Effector memory CD8-positive, alpha-beta T cell (primary cell): ENCODE measurements around the gene LTV1.
A peak's percentile ranks its signal among the peaks of the same experiment; 100 is the strongest.
"Not testable (repeated sequence)": the region's sequence is repeated elsewhere in the genome, so short reads cannot be mapped to it uniquely, and the experiment has no call there.

Experiments
- ATAC-seq: fragments of 150-1000 bp; cut with Tn5 transposase; replicated peaks from 2 replicates; pipeline ENCODE4 v1.10.0; 2021; ENCODE audit warnings: mild to moderate bottlenecking, moderate library complexity
- DNase-seq, 3 experiments: peaks; one replicate each; pipeline ENCODE4 v3.0.0; 2021
- H3K27ac Mint-ChIP-seq, 2 donors: one replicate each; pipeline ENCODE4 v1.8.0; 2022; ENCODE audit warnings: mild to moderate bottlenecking in 2 of 2, mixed read lengths in 2 of 2, moderate library complexity in 2 of 2
- H3K27me3 Mint-ChIP-seq, 2 donors: one replicate each; pipeline ENCODE4 v1.8.0; 2022; ENCODE audit warnings: mixed read lengths in 2 of 2
- H3K36me3 Mint-ChIP-seq: one replicate; pipeline ENCODE4 v1.8.0; 2022; ENCODE audit warnings: mild to moderate bottlenecking, moderate library complexity, mixed read lengths; ENCODE audit not compliant: insufficient read depth
- H3K4me1 Mint-ChIP-seq, 2 donors: one replicate each; pipeline ENCODE4 v1.8.0; 2022; ENCODE audit warnings: low read depth in 2 of 2, mixed read lengths in 2 of 2
- H3K4me3 Mint-ChIP-seq, 2 donors: one replicate each; pipeline ENCODE4 v1.8.0; 2022; ENCODE audit warnings: mild to moderate bottlenecking in 2 of 2, mixed read lengths in 2 of 2, moderate library complexity in 2 of 2
- H3K9me3 Mint-ChIP-seq, 2 donors: one replicate each; pipeline ENCODE4 v1.8.0; 2022; ENCODE audit warnings: mixed read lengths in 2 of 2

The LTV1 gene

DNA sequence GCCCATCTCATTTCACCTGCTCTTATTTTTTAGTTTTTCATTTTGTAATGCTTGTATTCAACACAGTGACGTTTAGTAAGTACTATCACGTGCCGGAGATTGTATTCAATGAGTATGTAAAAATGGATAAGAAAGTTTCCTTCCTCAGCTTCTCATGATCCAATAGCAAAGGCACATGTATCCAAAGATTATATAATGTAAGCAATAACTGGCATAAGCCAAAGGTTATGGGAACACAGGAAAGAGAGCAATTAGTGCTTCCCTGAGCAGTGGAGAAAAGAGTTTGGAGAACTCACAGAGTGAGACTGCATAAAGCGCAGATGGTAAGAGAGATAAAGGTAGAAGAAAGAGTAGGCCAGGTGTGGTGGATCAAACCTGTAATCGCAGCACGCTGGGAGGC, 21.8 kb upstream of the LTV1 start:
- Mint-ChIP-seq H3K9me3 (no peaks in the 10 kb centered on the region), H3K27ac (no peak overlapping the region), H3K36me3 (peaks cover 17% of the 10 kb centered on the region), H3K27me3 (no peaks in the 10 kb centered on the region), H3K4me3 (no peak overlapping the region), H3K4me1 (no peaks in the 10 kb centered on the region)
- no peak for DNase-seq
- no peak for ATAC-seq

DNA sequence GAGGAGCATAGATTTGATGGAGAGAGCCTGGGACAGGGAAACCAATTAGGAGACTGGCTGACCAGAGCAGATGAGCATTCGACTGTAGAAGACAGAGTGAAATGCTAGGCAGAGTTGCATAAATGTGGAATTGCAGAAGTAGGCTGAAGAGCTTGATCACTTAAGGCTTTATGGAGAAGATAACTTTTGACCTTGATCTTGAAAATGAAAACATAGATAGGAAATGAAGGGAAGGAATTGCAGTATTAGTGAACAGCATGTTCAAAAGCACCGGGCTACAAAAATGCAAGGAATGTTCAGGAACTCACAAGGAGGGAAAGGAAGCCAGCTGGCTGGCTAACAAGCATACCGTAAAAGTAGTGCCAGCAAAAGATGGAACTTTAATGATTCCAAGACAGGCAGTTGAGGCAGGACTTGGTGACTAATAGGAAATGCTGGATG, 20.5 kb upstream of the LTV1 start:
- Mint-ChIP-seq H3K4me3 (no peak overlapping the region), H3K27ac (peak overlapping the region in 1 of 2 donors; percentile 0), H3K27me3 (no peaks in the 10 kb centered on the region), H3K4me1 (no peaks in the 10 kb centered on the region), H3K9me3 (no peaks in the 10 kb centered on the region), H3K36me3 (peaks cover 20% of the 10 kb centered on the region)
- DNase-seq (no peak), ATAC-seq (no peak)

DNA sequence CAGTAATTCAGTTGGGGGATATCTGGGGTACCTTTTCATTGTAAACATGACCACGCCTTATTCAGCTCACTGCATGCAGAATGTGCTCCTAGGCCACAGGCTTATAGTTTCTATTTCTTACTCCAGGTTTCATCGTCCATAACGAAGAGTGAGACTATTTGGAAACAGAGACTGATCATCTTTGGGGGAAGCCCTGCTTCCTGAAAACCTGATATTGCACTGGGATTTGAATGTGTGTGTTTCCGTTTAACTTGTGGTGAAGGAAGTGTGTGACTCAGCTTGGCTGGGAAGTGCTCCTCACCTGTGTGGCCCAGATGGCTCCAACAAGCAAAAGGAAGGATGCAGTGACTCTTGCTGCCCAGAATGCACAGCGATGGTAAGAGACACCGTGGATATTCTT, 19.6 kb upstream of the LTV1 start:
- Mint-ChIP-seq H3K27ac (peak overlapping the region in 1 of 2 donors; percentile 55), H3K9me3 (no peaks in the 10 kb centered on the region), H3K4me1 (no peaks in the 10 kb centered on the region), H3K36me3 (peaks cover 18% of the 10 kb centered on the region), H3K27me3 (no peaks in the 10 kb centered on the region), H3K4me3 (no peak overlapping the region)
- ATAC-seq: no peak
- DNase-seq: no peak

DNA sequence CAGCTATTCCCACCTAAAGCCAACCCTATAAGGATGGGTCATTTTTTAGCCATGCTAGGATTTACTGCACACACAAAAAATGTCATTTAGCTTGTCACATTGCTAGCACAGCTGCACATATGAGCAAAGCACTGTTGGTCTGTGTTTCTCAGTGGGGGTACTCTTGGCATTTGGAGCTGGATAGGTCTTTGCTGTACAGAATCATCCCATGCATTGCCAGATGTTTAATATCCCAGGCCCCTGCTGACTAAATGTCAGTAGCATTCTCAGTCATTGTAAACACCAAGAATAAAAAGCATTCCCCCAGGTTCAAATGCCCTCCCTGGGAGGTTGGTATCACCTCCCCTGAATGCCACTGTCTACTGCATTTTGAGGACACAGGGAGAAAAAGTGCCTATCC, 14.6 kb upstream of the LTV1 start:
- no peak for ATAC-seq
- no peaks in the 10 kb centered on the region for H3K9me3 Mint-ChIP-seq

DNA sequence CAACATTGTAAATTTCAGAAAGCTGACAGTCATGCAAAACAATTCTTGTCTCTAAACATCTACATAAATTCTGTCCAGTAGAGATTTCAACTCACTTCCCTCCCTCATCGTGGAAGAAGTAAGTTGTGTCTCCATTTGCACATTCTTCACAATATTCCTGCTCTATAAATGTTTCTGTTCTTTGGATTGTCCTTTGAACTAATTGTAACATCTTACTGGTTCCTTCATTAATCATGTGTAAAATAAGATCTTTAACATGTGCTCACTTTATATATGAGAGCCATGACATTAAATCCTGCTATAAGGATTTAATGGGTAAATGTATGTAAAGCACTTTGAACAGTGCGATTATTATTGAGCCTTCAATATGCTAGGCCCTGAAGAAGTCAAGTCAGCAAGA, 7.0 kb upstream of the LTV1 start:
- Mint-ChIP-seq H3K27ac (no peak overlapping the region), H3K9me3 (no peaks in the 10 kb centered on the region), H3K4me1 (no peaks in the 10 kb centered on the region), H3K4me3 (no peak overlapping the region), H3K27me3 (peaks cover 0 to 5% of the 10 kb centered on the region in 2 donors), H3K36me3 (no peaks in the 10 kb centered on the region)
- no peak for ATAC-seq
- DNase-seq: no peak

More for the DNA sequence above, 14.6 kb upstream of the LTV1 start:
- no peak for DNase-seq
- Mint-ChIP-seq H3K4me1 (no peaks in the 10 kb centered on the region), H3K27ac (no peak overlapping the region), H3K27me3 (no peaks in the 10 kb centered on the region), H3K4me3 (no peak overlapping the region), H3K36me3 (peaks cover 29% of the 10 kb centered on the region)

DNA sequence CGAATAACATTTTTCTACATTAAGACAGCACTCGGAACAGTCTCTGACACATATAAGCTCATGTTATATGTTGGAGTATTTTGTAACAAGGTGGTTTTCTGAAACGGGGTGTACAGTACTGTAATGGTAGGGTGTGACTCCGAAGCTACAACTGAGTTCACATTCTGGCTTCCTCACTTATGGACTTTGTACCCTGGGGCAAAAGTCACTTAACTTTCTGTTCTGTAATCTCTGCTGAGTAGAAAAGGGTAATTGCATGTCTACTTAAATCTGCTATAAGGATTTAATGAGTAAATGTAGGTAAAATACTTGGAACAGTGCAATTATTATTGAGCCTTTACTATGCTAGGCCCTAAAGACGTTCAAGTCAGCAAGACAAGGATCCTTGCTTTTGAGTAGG, 4.7 kb upstream of the LTV1 start:
- peaks cover 10% of the 10 kb centered on the region for H3K36me3 Mint-ChIP-seq
- ATAC-seq (no peak), DNase-seq (no peak)
- peaks cover 0 to 5% of the 10 kb centered on the region in 2 donors for H3K27me3 Mint-ChIP-seq
- no peaks in the 10 kb centered on the region for H3K9me3 Mint-ChIP-seq
- no peak overlapping the region for H3K4me3 Mint-ChIP-seq
- no peak overlapping the region for H3K27ac Mint-ChIP-seq
- peaks cover 2 to 5% of the 10 kb centered on the region in 2 donors for H3K4me1 Mint-ChIP-seq

DNA sequence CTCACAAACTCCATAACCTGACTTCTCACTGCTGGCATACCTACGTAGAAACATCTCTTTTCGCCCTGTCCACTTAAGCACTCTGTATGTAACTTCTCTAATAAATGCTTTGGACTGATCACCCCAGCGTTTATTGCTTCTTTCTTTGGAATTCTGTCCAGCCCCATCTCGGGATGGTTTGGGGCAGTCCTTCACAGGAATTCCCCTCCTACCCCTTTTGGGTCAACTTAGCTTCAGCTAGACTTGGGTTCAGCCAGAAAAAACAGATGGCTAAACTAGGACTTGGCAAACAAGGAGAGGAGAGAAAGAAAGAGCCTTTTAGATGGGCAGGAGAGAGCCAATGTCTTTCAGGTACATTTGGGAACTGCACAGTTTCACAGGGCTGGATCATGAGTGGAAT, 3.9 kb upstream of the LTV1 start:
- no peak for DNase-seq
- H3K27me3 Mint-ChIP-seq: peaks cover 0 to 5% of the 10 kb centered on the region in 2 donors
- no peaks in the 10 kb centered on the region for H3K9me3 Mint-ChIP-seq
- no peak for ATAC-seq
- no peak overlapping the region for H3K4me3 Mint-ChIP-seq
- H3K27ac Mint-ChIP-seq: no peak overlapping the region
- peaks cover 10 to 12% of the 10 kb centered on the region in 2 donors for H3K4me1 Mint-ChIP-seq
- H3K36me3 Mint-ChIP-seq: peaks cover 17% of the 10 kb centered on the region

DNA sequence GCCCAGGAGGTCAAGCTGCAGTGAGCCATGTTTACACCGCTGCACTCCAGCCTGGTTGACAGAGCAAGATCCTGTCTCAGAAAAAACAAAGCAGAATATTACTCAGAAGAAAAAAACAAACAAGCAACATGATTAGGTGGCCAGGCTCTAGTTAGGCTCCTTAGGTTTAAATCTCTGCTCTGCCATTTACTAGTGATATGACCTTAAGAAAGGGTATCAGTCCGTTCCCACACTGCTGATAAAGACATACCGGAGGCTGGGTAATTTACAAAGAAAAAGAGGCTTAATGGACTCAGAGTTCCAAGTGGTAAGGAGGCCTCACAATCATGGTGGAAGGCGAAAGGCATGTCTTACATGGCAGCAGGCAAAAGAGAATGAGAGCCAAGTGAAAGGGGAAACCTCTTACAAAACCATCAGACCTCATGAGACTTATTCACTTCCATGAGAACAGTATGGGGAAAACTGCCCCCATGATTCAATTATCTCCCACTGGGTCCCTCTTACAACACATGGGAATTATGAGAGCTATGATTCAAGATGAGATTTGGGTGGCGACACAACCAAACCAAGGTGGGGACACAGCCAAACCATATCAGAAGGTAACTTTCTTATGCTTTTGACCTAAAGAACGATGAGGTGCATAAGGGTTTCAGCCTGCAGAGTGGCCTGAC, 2.4 kb upstream of the LTV1 start:
- Mint-ChIP-seq H3K9me3 (no peaks in the 10 kb centered on the region), H3K27me3 (peaks cover 0 to 5% of the 10 kb centered on the region in 2 donors), H3K4me1 (peaks cover 13 to 14% of the 10 kb centered on the region in 2 donors), H3K4me3 (no peak overlapping the region), H3K27ac (no peak overlapping the region), H3K36me3 (peaks cover 24% of the 10 kb centered on the region)
- DNase-seq (no peak), ATAC-seq (no peak)

DNA sequence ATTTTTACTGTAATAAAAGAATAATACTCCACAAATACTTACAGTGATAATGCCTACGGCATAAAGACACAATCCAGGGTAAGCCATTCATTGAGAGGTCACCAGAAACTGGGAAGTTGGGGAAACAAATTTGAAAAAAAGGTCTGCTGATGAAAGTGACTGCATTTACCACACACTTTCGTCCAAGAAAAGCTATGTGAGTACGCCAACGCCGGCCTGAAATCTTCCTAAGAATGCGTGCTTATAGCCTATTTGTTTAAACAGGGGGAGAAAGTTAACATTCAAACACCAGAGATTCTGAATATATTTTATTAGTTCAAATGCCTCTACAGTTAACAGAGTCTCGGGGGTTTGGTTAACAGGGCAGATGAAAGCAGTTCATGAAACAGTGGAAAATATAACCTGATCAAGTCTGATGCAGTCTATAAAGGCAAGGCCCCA, 657 bp upstream of the LTV1 start:
- H3K9me3 Mint-ChIP-seq: no peaks in the 10 kb centered on the region
- peak; percentile 42 for ATAC-seq
- peaks cover 38% of the 10 kb centered on the region for H3K36me3 Mint-ChIP-seq
- no peak for DNase-seq
- H3K27ac Mint-ChIP-seq: peak overlapping the region; percentile 99
- peak overlapping the region; percentile 91 to 96 for H3K4me3 Mint-ChIP-seq
- H3K4me1 Mint-ChIP-seq: peaks cover 16 to 17% of the 10 kb centered on the region in 2 donors
- peaks cover 0 to 5% of the 10 kb centered on the region in 2 donors for H3K27me3 Mint-ChIP-seq

DNA sequence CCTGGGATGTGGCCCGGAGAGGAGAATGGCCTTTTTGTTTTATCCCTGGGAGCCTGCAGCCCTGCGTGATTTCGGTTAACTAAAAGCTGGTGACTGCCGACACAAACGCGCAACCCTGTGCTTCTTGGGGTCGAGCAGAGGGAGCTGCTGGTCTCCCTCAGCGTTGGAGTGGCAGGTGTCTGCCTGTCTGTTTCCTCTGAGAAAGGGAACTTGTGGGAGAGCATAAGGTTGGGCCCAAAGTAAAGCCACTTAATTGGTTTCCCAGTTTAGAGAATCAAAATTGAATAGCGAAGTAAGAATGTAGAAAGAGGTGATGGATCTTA, 500 bp downstream of the LTV1 start:
- H3K9me3 Mint-ChIP-seq: no peaks in the 10 kb centered on the region
- ATAC-seq: no peak
- H3K27me3 Mint-ChIP-seq: peaks cover 0 to 5% of the 10 kb centered on the region in 2 donors
- peak overlapping the region; percentile 91 to 96 for H3K4me3 Mint-ChIP-seq
- peaks cover 17 to 18% of the 10 kb centered on the region in 2 donors for H3K4me1 Mint-ChIP-seq
- DNase-seq: no peak
- peaks cover 48% of the 10 kb centered on the region for H3K36me3 Mint-ChIP-seq
- H3K27ac Mint-ChIP-seq: peak overlapping the region; percentile 99

DNA sequence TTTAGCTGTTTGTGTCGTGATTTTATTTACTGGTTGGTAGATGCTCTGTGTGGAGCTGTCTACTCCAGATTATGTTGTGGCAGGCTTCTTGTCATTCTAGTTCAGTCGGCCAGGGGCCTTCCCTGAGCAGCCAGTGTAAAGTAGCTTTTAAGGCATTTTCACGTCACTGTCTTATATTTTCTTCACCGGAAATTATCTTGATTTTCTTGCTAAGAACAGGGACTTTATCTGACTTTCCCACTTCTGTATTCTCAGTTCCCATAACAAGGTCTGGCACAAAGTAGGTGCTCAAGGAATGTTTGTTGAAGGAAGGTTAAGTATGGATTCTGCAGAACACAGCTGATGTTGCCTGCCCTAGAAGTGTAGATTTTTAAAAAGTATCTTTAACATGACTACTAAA, 868 bp downstream of the LTV1 start:
- Mint-ChIP-seq H3K27ac (peak overlapping the region; percentile 99), H3K4me3 (peak overlapping the region; percentile 91 to 96), H3K27me3 (peaks cover 0 to 5% of the 10 kb centered on the region in 2 donors), H3K9me3 (no peaks in the 10 kb centered on the region), H3K36me3 (peaks cover 52% of the 10 kb centered on the region), H3K4me1 (peaks cover 17 to 19% of the 10 kb centered on the region in 2 donors)
- DNase-seq (peak in 1 of 3 experiments; percentile 8), ATAC-seq (no peak)

DNA sequence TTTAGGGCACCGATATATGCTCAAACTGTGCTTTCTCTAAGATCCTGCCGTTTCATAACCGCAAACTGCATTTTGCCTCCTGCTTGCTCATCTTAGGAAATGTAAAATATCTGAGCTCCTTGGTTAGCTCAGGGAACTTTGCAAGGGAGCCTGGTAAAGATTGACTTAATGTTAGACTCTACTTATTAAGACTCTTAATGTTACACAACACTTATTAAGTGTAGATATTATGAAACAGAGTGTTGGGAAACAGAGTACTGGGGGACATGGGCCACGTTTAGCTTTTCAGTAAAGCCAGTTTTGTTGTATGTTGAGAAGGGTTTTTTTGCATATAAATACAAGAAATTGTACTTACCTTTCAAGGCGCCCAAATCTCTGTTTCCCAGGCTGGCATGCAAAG, 1.9 kb downstream of the LTV1 start:
- H3K27me3 Mint-ChIP-seq: no peaks in the 10 kb centered on the region
- H3K9me3 Mint-ChIP-seq: no peaks in the 10 kb centered on the region
- H3K4me3 Mint-ChIP-seq: no peak overlapping the region
- DNase-seq (no peak), ATAC-seq (no peak)
- H3K27ac Mint-ChIP-seq: no peak overlapping the region
- peaks cover 61% of the 10 kb centered on the region for H3K36me3 Mint-ChIP-seq
- peaks cover 17 to 24% of the 10 kb centered on the region in 2 donors for H3K4me1 Mint-ChIP-seq

DNA sequence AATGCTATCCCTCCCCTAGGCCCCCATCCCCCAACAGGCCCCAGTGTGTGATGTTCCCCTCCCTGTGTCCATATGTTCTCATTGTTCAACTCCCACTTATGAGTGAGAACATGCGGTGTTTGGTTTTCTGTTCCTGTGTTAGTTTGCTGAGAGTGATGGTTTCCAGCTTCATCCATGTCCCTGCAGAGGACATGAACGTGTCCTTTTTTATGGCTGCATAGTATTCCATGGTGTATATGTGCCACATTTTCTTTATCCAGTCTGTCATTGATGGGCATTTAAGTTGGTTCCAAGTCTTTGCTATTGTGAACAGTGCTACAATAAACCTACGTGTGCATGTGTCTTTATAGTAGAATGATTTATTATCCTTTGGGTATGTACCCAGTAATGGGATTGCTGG, 8.6 kb downstream of the LTV1 start:
- H3K27ac Mint-ChIP-seq, DNase-seq, H3K27me3 Mint-ChIP-seq, H3K9me3 Mint-ChIP-seq, ATAC-seq, H3K4me3 Mint-ChIP-seq: not testable (repeated sequence)
- Mint-ChIP-seq H3K36me3 (peaks cover 80% of the 10 kb centered on the region), H3K4me1 (peaks cover 17 to 33% of the 10 kb centered on the region in 2 donors)

DNA sequence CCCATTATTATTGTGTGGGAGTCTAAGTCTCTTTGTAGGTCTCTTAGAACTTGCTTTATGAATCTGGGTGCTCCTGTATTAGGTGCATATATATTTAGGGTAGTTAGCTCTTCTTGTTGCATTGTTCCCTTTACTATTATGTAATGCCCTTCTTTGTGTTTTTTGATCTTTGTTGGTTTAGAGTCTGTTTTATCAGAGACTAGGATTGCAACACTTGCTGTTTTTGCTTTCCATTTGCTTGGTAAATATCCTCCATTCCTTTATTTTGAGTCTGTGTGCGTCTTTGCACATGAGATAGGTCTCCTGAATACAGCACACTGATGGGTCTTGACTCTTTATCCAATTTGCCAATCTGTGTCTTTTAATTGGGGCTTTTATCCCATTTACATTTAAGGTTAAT, 11.9 kb downstream of the LTV1 start:
- not testable (repeated sequence) for DNase-seq

More for the DNA sequence above, 11.9 kb downstream of the LTV1 start:
- not testable (repeated sequence) for H3K27me3 Mint-ChIP-seq, ATAC-seq, H3K9me3 Mint-ChIP-seq, H3K4me3 Mint-ChIP-seq, H3K27ac Mint-ChIP-seq
- peaks cover 83% of the 10 kb centered on the region for H3K36me3 Mint-ChIP-seq
- peaks cover 9 to 33% of the 10 kb centered on the region in 2 donors for H3K4me1 Mint-ChIP-seq
